Stimulated activated memory B cell treated with anti-CD40 and anti-IgM and Interleukin-4, amounts not matched to agents 10 μg/mL and 1 μg/mL and 100 μg/mL, for 72 hours (primary cell): ENCODE data around the gene DIAPH3.

Source experiments
- ATAC-seq: fragments of 150-1000 bp; cut with Tn5 transposase; 2 replicates; pipeline ENCODE4 v1.10.0; 2021
- H3K27ac Mint-ChIP-seq: one replicate; pipeline ENCODE4 v1.8.0; 2022; ENCODE audit warnings: mild to moderate bottlenecking, mixed read lengths
- H3K27me3 Mint-ChIP-seq: one replicate; pipeline ENCODE4 v1.8.0; 2022; ENCODE audit warnings: mixed read lengths
- H3K36me3 Mint-ChIP-seq: one replicate; pipeline ENCODE4 v1.8.0; 2022; ENCODE audit warnings: mixed read lengths
- H3K4me1 Mint-ChIP-seq: one replicate; pipeline ENCODE4 v1.8.0; 2022; ENCODE audit warnings: mixed read lengths
- H3K4me3 Mint-ChIP-seq: one replicate; pipeline ENCODE4 v1.8.0; 2022; ENCODE audit warnings: mild to moderate bottlenecking, moderate library complexity, mixed read lengths
- H3K9me3 Mint-ChIP-seq: one replicate; pipeline ENCODE4 v1.8.0; 2022; ENCODE audit warnings: mixed read lengths

Gene DIAPH3

GRCh38 chr13:60000081-60000480, 163.6 kb downstream of the DIAPH3 start:
- H3K36me3 Mint-ChIP-seq = no peaks in the 10 kb centered on the region
- ATAC-seq = no peak
- H3K27me3 Mint-ChIP-seq = no peaks in the 10 kb centered on the region
- H3K27ac Mint-ChIP-seq = no peak overlapping the region
- no peaks in the 10 kb centered on the region for H3K9me3 Mint-ChIP-seq
- H3K4me3 Mint-ChIP-seq = no peak overlapping the region
- H3K4me1 Mint-ChIP-seq = no peaks in the 10 kb centered on the region

GRCh38 chr13:59997976-59998375, 165.8 kb downstream of the DIAPH3 start:
- no peak overlapping the region for H3K4me3 Mint-ChIP-seq
- ATAC-seq = no peak
- no peaks in the 10 kb centered on the region for H3K27me3 Mint-ChIP-seq
- H3K36me3 Mint-ChIP-seq = no peaks in the 10 kb centered on the region
- no peaks in the 10 kb centered on the region for H3K4me1 Mint-ChIP-seq
- no peaks in the 10 kb centered on the region for H3K9me3 Mint-ChIP-seq
- H3K27ac Mint-ChIP-seq = no peak overlapping the region

GRCh38 chr13:59996461-59996980, 167.2 kb downstream of the DIAPH3 start:
- ATAC-seq = no peak
- no peaks in the 10 kb centered on the region for H3K36me3 Mint-ChIP-seq
- no peaks in the 10 kb centered on the region for H3K27me3 Mint-ChIP-seq
- H3K4me1 Mint-ChIP-seq = no peaks in the 10 kb centered on the region
- H3K4me3 Mint-ChIP-seq = no peak overlapping the region
- no peak overlapping the region for H3K27ac Mint-ChIP-seq
- H3K9me3 Mint-ChIP-seq = no peaks in the 10 kb centered on the region

DNA sequence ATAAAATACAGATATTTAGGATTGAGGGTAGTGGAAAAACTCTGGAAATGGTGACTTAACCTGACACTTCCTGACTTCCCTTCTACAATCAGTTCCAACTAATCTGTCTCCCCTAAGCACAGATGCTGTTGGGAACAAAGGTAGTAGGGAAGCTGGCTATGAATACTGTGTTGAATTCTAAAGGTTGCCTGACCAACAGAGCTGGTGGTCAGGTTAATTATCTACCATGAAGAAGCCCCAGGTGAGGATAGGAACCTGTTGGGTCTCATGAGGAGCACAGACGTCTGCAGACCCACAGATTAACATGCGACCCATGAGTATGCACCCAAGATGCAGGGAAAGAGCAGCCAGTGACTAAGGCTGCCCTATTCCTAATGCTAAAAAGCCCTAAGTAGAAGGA, 172.3 kb downstream of the DIAPH3 start:
- H3K27me3 Mint-ChIP-seq = no peaks in the 10 kb centered on the region
- no peaks in the 10 kb centered on the region for H3K9me3 Mint-ChIP-seq
- no peaks in the 10 kb centered on the region for H3K4me1 Mint-ChIP-seq
- H3K27ac Mint-ChIP-seq = no peak overlapping the region
- no peaks in the 10 kb centered on the region for H3K36me3 Mint-ChIP-seq
- no peak overlapping the region for H3K4me3 Mint-ChIP-seq
- no peak for ATAC-seq

DNA sequence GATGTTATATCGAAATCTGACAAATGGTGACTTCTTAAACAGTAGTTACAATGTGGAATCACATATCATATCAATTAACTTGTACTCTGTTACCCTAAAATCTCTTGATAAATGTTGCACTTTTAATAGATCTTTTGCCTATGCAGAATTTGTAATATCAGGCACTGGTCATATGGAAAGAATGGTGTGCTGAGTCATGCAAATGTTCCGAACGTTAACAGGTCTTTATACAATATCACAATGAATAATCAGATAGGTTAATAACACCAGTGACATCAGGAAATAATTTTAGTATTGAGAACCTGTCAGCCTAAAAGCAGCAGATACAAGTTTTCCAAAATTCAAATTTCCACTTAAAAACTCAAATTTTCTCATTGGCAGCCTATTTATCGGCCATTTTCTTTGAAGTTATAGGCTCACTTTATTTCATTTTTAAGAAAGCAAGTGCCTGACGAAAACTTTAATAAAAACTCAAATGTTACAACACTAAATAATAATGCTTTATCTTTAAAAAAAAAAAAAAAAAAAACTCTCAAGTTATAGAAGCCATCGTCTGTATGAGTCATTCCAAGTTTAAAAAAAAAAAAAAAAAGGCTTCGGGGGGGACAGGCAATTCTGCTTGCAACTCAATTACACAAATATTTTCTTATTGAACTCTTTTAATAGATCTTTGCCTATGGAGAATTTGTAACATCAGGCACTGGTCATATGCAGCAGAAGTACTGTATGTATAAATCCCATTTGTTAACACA, 180.9 kb downstream of the DIAPH3 start:
- H3K27ac Mint-ChIP-seq = no peak overlapping the region
- H3K4me3 Mint-ChIP-seq = no peak overlapping the region
- no peaks in the 10 kb centered on the region for H3K36me3 Mint-ChIP-seq
- ATAC-seq = no peak
- no peaks in the 10 kb centered on the region for H3K9me3 Mint-ChIP-seq
- H3K4me1 Mint-ChIP-seq = no peaks in the 10 kb centered on the region
- H3K27me3 Mint-ChIP-seq = no peaks in the 10 kb centered on the region

DNA sequence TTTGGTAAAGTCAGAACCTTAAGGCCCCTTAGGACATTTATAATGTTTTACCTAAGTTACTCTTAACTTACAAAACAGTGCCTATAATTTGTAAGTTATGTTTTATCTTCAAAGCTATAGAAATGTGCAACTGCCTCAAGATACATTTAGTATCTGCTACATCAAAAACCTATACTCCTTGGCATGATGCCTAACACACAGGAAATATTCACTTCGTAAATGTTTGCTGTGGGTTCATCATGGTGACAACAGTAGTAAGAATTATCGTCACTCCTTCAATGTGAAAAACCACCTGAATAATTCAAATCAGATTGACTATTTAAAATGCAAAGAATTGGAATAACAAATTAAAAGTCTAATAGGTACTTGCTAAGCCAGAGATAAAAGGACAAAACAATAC, 184.1 kb downstream of the DIAPH3 start:
- no peak for ATAC-seq
- Mint-ChIP-seq H3K9me3 (no peaks in the 10 kb centered on the region), H3K36me3 (no peaks in the 10 kb centered on the region), H3K27me3 (no peaks in the 10 kb centered on the region), H3K4me3 (no peak overlapping the region), H3K4me1 (no peaks in the 10 kb centered on the region), H3K27ac (no peak overlapping the region)

DNA sequence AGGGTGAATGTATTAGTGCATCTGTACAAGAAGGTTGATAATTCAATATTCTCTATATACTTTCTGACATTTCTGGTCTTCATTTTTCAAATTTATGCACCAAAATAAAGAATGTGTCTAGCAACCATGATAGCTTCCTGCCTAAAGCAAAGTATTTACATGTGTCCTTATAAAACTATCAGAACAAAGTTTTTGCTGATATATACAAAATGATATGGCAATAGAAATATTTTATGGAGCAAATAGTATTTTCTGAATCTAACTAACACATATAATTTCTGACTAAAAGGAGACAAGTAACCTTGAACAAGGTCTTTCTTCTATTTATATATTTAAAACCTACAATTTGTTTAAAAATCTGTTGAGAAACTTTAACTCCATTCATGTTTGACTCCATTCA, 184.9 kb downstream of the DIAPH3 start:
- H3K36me3 Mint-ChIP-seq = no peaks in the 10 kb centered on the region
- no peaks in the 10 kb centered on the region for H3K4me1 Mint-ChIP-seq
- H3K4me3 Mint-ChIP-seq = no peak overlapping the region
- H3K27ac Mint-ChIP-seq = no peak overlapping the region
- ATAC-seq = no peak
- H3K27me3 Mint-ChIP-seq = no peaks in the 10 kb centered on the region
- no peaks in the 10 kb centered on the region for H3K9me3 Mint-ChIP-seq

GRCh38 chr13:59976856-59977255, 186.9 kb downstream of the DIAPH3 start:
- Mint-ChIP-seq H3K27me3 (no peaks in the 10 kb centered on the region), H3K36me3 (no peaks in the 10 kb centered on the region), H3K27ac (no peak overlapping the region), H3K4me1 (no peaks in the 10 kb centered on the region), H3K9me3 (no peaks in the 10 kb centered on the region), H3K4me3 (no peak overlapping the region)
- ATAC-seq = no peak

DNA sequence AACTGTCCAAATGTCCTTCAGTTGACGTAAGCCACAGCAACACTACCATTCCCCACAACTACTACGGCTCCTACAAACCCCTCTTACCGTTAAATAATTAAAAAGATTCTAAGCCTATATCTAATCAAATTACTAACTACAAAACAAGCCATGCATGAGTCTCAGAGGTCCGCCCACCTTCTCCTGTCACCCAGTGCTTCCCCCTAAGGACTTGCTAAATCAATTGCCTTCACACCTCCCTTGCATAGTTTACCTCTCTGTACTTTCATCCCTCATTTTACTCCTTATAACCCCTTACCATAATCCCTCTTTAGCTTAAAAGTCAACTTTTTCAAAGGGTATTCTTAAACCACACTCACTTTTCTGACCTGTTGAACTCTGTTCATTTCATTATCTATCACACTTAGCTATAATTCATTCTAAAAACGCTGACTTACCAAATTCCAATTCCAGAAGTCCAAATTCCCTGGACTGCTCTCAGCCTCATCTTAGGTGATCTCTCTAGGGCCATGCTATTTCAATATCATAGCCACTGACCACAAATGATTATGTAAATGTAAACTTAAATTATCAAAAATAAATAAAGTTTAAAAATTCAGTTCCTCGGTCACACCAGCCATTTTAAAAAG, 187.8 kb downstream of the DIAPH3 start:
- Mint-ChIP-seq H3K36me3 (no peaks in the 10 kb centered on the region), H3K27me3 (no peaks in the 10 kb centered on the region), H3K27ac (no peak overlapping the region), H3K4me3 (no peak overlapping the region), H3K4me1 (no peaks in the 10 kb centered on the region), H3K9me3 (no peaks in the 10 kb centered on the region)
- ATAC-seq = no peak

GRCh38 chr13:59970847-59971246, 192.9 kb downstream of the DIAPH3 start:
- Mint-ChIP-seq H3K27ac (no peak overlapping the region), H3K9me3 (no peaks in the 10 kb centered on the region), H3K36me3 (no peaks in the 10 kb centered on the region), H3K27me3 (no peaks in the 10 kb centered on the region), H3K4me3 (no peak overlapping the region), H3K4me1 (no peaks in the 10 kb centered on the region)
- no peak for ATAC-seq

GRCh38 chr13:59963827-59964226, 199.9 kb downstream of the DIAPH3 start:
- Mint-ChIP-seq H3K27me3 (no peaks in the 10 kb centered on the region), H3K4me1 (no peaks in the 10 kb centered on the region), H3K9me3 (no peaks in the 10 kb centered on the region), H3K27ac (no peak overlapping the region), H3K36me3 (no peaks in the 10 kb centered on the region), H3K4me3 (no peak overlapping the region)
- no peak for ATAC-seq

- no peak overlapping the region for H3K4me3 Mint-ChIP-seq
- no peaks in the 10 kb centered on the region for H3K4me1 Mint-ChIP-seq
- no peaks in the 10 kb centered on the region for H3K27me3 Mint-ChIP-seq
- no peaks in the 10 kb centered on the region for H3K36me3 Mint-ChIP-seq
- no peak for ATAC-seq
- no peaks in the 10 kb centered on the region for H3K9me3 Mint-ChIP-seq
- no peak overlapping the region for H3K27ac Mint-ChIP-seq
Measured at GRCh38 chr13:59963383-59963782, 200.3 kb downstream of the DIAPH3 start.

DNA sequence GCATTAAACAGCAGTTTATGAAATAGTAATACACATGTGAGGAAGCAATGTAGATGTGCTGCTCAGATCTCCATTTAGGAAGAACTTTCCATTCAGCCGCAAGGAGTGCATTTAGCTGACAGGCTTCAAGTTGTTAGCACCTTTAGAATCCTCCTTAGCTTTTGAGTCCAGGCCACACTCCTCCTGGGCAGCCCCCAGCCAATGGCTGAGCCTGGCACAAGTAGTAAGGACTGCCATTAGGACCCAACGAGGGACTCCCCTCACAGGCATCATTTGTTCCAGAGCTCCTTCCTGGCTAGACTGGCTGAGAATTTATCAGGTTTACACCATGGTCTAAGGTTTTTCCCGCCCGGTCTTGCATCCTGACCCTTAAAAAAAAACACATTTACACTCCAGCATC, 201.4 kb downstream of the DIAPH3 start:
- H3K9me3 Mint-ChIP-seq = peaks cover under 1% of the 10 kb centered on the region
- H3K27me3 Mint-ChIP-seq = no peaks in the 10 kb centered on the region
- H3K36me3 Mint-ChIP-seq = no peaks in the 10 kb centered on the region
- H3K4me1 Mint-ChIP-seq = no peaks in the 10 kb centered on the region
- ATAC-seq = no peak
- H3K4me3 Mint-ChIP-seq = no peak overlapping the region
- H3K27ac Mint-ChIP-seq = no peak overlapping the region

GRCh38 chr13:59960683-59961082, 203.0 kb downstream of the DIAPH3 start:
- no peak for ATAC-seq
- H3K36me3 Mint-ChIP-seq = no peaks in the 10 kb centered on the region
- H3K27me3 Mint-ChIP-seq = no peaks in the 10 kb centered on the region
- H3K4me1 Mint-ChIP-seq = no peaks in the 10 kb centered on the region
- H3K27ac Mint-ChIP-seq = no peak overlapping the region
- H3K4me3 Mint-ChIP-seq = no peak overlapping the region
- peaks cover 9% of the 10 kb centered on the region for H3K9me3 Mint-ChIP-seq

- H3K9me3 Mint-ChIP-seq = peaks cover 20% of the 10 kb centered on the region
- no peaks in the 10 kb centered on the region for H3K4me1 Mint-ChIP-seq
- no peak for ATAC-seq
- no peaks in the 10 kb centered on the region for H3K36me3 Mint-ChIP-seq
- H3K27me3 Mint-ChIP-seq = no peaks in the 10 kb centered on the region
- no peak overlapping the region for H3K27ac Mint-ChIP-seq
- H3K4me3 Mint-ChIP-seq = no peak overlapping the region
Measured at GRCh38 chr13:59957438-59957837, 206.3 kb downstream of the DIAPH3 start.

- no peak overlapping the region for H3K4me3 Mint-ChIP-seq
- peaks cover 20% of the 10 kb centered on the region for H3K9me3 Mint-ChIP-seq
- no peaks in the 10 kb centered on the region for H3K27me3 Mint-ChIP-seq
- H3K4me1 Mint-ChIP-seq = no peaks in the 10 kb centered on the region
- H3K36me3 Mint-ChIP-seq = no peaks in the 10 kb centered on the region
- no peak for ATAC-seq
- H3K27ac Mint-ChIP-seq = no peak overlapping the region
Measured at GRCh38 chr13:59954601-59955000, 209.1 kb downstream of the DIAPH3 start.
